HEK293 (cell line): ENCODE results near the gene ZFAND6.

ENCODE experiments used
- CTCF ChIA-PET: fragments of 350-600 bp; formaldehyde crosslinking; extraction: SDS; loops from one replicate; lab custom pipeline; 2021; ENCODE audit warnings: antibody characterized with exemption; lab: Yijun Ruan, JAX
- POLR2A ChIA-PET: fragments of 300-600 bp; formaldehyde crosslinking; extraction: SDS; loops from one replicate; lab custom pipeline; 2020; ENCODE audit warnings: antibody characterized with exemption, inconsistent platforms; lab: Yijun Ruan, JAX
- H3K27ac ChIP-seq: fragments of 200-500 bp; sonication (Bioruptor generic); 2 replicates; pipeline ENCODE4 v1.5.1; 2014; ENCODE audit warnings: low read depth, low read length, control low read depth, inconsistent platforms; ENCODE audit errors: extremely low read depth
- H3K36me3 ChIP-seq, 2 experiments: fragments of 200-500 bp in 1 of 2; sonication (Bioruptor generic) in 1 of 2; 1 replicate in 1 of 2; 2 replicates in 1 of 2; pipeline ENCODE4 v1.5.1; 2014 to 2017; ENCODE audit warnings: inconsistent platforms in 2 of 2, low read length in 2 of 2; ENCODE audit not compliant: control insufficient read depth in 2 of 2, insufficient read depth in 1 of 2
- H3K4me1 ChIP-seq: fragments of 200-500 bp; sonication (Bioruptor generic); 2 replicates; pipeline ENCODE4 v1.5.1; 2014; ENCODE audit warnings: mild to moderate bottlenecking, low read length, inconsistent platforms; ENCODE audit not compliant: control insufficient read depth, insufficient read depth
- H3K4me3 ChIP-seq: 2 replicates; pipeline ENCODE4 v1.5.1; 2011; ENCODE audit warnings: low read depth, mild to moderate bottlenecking, control low read depth, low read length, moderate library complexity
- H3K9me3 ChIP-seq: fragments of 200-500 bp; sonication (Bioruptor generic); 2 replicates; pipeline ENCODE4 v1.5.1; 2014; ENCODE audit warnings: low read depth, low read length, inconsistent platforms; ENCODE audit not compliant: control insufficient read depth, insufficient read depth
- BCL11A ChIP-seq: fragments of 450-650 bp; formaldehyde crosslinking; IDR thresholded peaks from 2 replicates; pipeline ENCODE4 v1.5.1; 2016; ENCODE audit warnings: low read depth, missing biosample characterization, missing genetic modification characterization
- HIC1 ChIP-seq: fragments of 450-650 bp; formaldehyde crosslinking; IDR thresholded peaks from 2 replicates; pipeline ENCODE4 v1.5.1; 2016; ENCODE audit warnings: missing biosample characterization, missing genetic modification characterization
- HOXC10 ChIP-seq: sonication (generic); formaldehyde crosslinking; IDR thresholded peaks from 2 replicates; pipeline ENCODE4 v1.8.1; 2023; ENCODE audit warnings: mild to moderate bottlenecking, missing genetic modification reagents
- MZF1 ChIP-seq: fragments of 450-650 bp; formaldehyde crosslinking; IDR thresholded peaks from 2 replicates; pipeline ENCODE4 v1.5.1; 2017; ENCODE audit warnings: missing biosample characterization, missing genetic modification characterization, borderline replicate concordance
- SCRT2 ChIP-seq: fragments of 450-650 bp; formaldehyde crosslinking; IDR thresholded peaks from 2 replicates; pipeline ENCODE4 v1.5.1; 2016; ENCODE audit warnings: missing biosample characterization, missing genetic modification characterization
- SP2 ChIP-seq: fragments of 450-650 bp; formaldehyde crosslinking; IDR thresholded peaks from 2 replicates; pipeline ENCODE4 v1.5.1; 2016; ENCODE audit warnings: missing biosample characterization, missing genetic modification characterization
- SP3 ChIP-seq: fragments of 450-650 bp; formaldehyde crosslinking; IDR thresholded peaks from 2 replicates; pipeline ENCODE4 v1.5.1; 2016; ENCODE audit warnings: missing biosample characterization, missing genetic modification characterization
- TRIM28 ChIP-seq: IDR thresholded peaks from 2 replicates; pipeline ENCODE4 v1.6.1; 2011; ENCODE audit warnings: low read length, control low read depth, borderline replicate concordance
- ZNF138 ChIP-seq: fragments of 450-650 bp; formaldehyde crosslinking; IDR thresholded peaks from 2 replicates; pipeline ENCODE4 v1.5.1; 2016; ENCODE audit warnings: missing biosample characterization, missing genetic modification characterization, borderline replicate concordance
- ZNF155 ChIP-seq: fragments of 450-650 bp; formaldehyde crosslinking; IDR thresholded peaks from 2 replicates; pipeline ENCODE4 v1.5.1; 2016; ENCODE audit warnings: missing biosample characterization, missing genetic modification characterization
- ZNF19 ChIP-seq: fragments of 450-650 bp; formaldehyde crosslinking; IDR thresholded peaks from 2 replicates; pipeline ENCODE4; 2016; ENCODE audit warnings: missing biosample characterization, missing genetic modification characterization, low read depth
- ZNF248 ChIP-seq: fragments of 450-650 bp; formaldehyde crosslinking; IDR thresholded peaks from 2 replicates; pipeline ENCODE4 v1.5.1; 2017; ENCODE audit warnings: missing biosample characterization, missing genetic modification characterization
- ZNF404 ChIP-seq: fragments of 450-650 bp; formaldehyde crosslinking; IDR thresholded peaks from 2 replicates; pipeline ENCODE4 v1.5.1; 2017; ENCODE audit warnings: missing biosample characterization, missing genetic modification characterization
- ZNF416 ChIP-seq: fragments of 450-650 bp; formaldehyde crosslinking; IDR thresholded peaks from 2 replicates; pipeline ENCODE4 v1.5.1; 2016; ENCODE audit warnings: missing biosample characterization, missing genetic modification characterization
- ZNF571 ChIP-seq: fragments of 450-650 bp; formaldehyde crosslinking; IDR thresholded peaks from 2 replicates; pipeline ENCODE4 v1.5.0; 2017; ENCODE audit warnings: missing biosample characterization, missing genetic modification characterization
- ZNF624 ChIP-seq: fragments of 450-650 bp; formaldehyde crosslinking; IDR thresholded peaks from 2 replicates; pipeline ENCODE4 v1.5.1; 2017; ENCODE audit warnings: missing biosample characterization, missing genetic modification characterization
- ZNF654 ChIP-seq: fragments of 450-650 bp; formaldehyde crosslinking; IDR thresholded peaks from 2 replicates; pipeline ENCODE4 v1.5.1; 2016; ENCODE audit warnings: low read depth, missing biosample characterization, missing genetic modification characterization
- ZNF768 ChIP-seq: fragments of 450-650 bp; formaldehyde crosslinking; IDR thresholded peaks from 2 replicates; pipeline ENCODE4 v1.5.1; 2018; ENCODE audit warnings: missing biosample characterization, mild to moderate bottlenecking, missing genetic modification characterization
- ZNF837 ChIP-seq: fragments of 450-650 bp; formaldehyde crosslinking; IDR thresholded peaks from 2 replicates; pipeline ENCODE4 v1.5.1; 2016; ENCODE audit warnings: missing biosample characterization, missing genetic modification characterization
- ZSCAN16 ChIP-seq: fragments of 450-650 bp; formaldehyde crosslinking; IDR thresholded peaks from 2 replicates; pipeline ENCODE4 v1.5.1; 2016; ENCODE audit warnings: missing biosample characterization, missing genetic modification characterization
- ZSCAN30 ChIP-seq: fragments of 450-650 bp; IDR thresholded peaks from 2 replicates; pipeline ENCODE4 v1.5.1; 2018; ENCODE audit warnings: missing biosample characterization, mild to moderate bottlenecking, missing genetic modification characterization, moderate library complexity
- TF ChIP-seq, protein P1 (sequence below): fragments of 450-650 bp; formaldehyde crosslinking; IDR thresholded peaks from 2 replicates; pipeline ENCODE4 v1.5.1; 2016; ENCODE audit warnings: missing biosample characterization, missing genetic modification characterization
- TF ChIP-seq, protein P2 (sequence below): fragments of 450-650 bp; formaldehyde crosslinking; IDR thresholded peaks from 2 replicates; pipeline ENCODE4 v1.5.1; 2016; ENCODE audit warnings: missing biosample characterization, missing genetic modification characterization
- TF ChIP-seq, protein P3 (sequence below): fragments of 450-650 bp; formaldehyde crosslinking; IDR thresholded peaks from 2 replicates; pipeline ENCODE4 v1.5.1; 2016; ENCODE audit warnings: missing biosample characterization, missing genetic modification characterization

The ZFAND6 gene

GRCh38 chr15:80157215-80157614, 97.7 kb downstream of the ZFAND6 start (continued):
- TF ChIP-seq, protein P1, sequence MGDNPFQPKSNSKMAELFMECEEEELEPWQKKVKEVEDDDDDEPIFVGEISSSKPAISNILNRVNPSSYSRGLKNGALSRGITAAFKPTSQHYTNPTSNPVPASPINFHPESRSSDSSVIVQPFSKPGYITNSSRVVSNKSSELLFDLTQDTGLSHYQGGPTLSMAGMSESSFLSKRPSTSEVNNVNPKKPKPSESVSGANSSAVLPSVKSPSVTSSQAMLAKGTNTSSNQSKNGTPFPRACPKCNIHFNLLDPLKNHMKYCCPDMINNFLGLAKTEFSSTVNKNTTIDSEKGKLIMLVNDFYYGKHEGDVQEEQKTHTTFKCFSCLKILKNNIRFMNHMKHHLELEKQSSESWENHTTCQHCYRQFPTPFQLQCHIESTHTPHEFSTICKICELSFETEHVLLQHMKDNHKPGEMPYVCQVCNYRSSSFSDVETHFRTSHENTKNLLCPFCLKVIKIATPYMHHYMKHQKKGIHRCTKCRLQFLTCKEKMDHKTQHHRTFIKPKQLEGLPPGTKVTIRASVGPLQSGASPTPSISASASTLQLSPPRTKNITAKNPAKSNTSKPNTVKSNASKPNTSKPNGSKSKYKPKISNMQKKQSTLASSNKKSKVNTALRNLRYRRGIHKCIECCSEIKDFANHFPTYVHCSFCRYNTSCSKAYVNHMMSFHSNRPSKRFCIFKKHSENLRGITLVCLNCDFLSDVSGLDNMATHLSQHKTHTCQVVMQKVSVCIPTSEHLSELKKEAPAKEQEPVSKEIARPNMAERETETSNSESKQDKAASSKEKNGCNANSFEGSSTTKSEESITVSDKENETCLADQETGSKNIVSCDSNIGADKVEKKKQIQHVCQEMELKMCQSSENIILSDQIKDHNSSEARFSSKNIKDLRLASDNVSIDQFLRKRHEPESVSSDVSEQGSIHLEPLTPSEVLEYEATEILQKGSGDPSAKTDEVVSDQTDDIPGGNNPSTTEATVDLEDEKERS (tag by site-specific recombination), result no peak
- TF ChIP-seq TRIM28 (no peak), ZNF416 (tag by site-specific recombination) (no peak), ZNF19 (no peak), ZNF155 (tag by site-specific recombination) (no peak), ZNF654 (no peak)

- CTCF ChIA-PET, result interaction anchor here (1.1 kb wide), 1 partner anchor 14 kb away, joined by 3 read pairs; no protein-coding TSS in a partner anchor
- Histone ChIP-seq H3K9me3 (no peaks in the 10 kb centered on the region), H3K4me3 (no peak overlapping the region), H3K36me3 (peaks cover 6 to 50% of the 10 kb centered on the region in 2 experiments; a peak in 2 of 3 replicates), H3K4me1 (no peaks in the 10 kb centered on the region), H3K27ac (no peak overlapping the region)
- POLR2A ChIA-PET, result no interaction called here
- TF ChIP-seq ZNF768 (tag by site-specific recombination) (no peak), ZNF248 (tag by site-specific recombination) (no peak), ZNF138 (tag by site-specific recombination) (no peak), ZSCAN16 (tag by site-specific recombination) (no peak), ZNF571 (tag by site-specific recombination) (no peak), SP3 (tag by site-specific recombination) (no peak), BCL11A (tag by site-specific recombination) (no peak), SP2 (tag by site-specific recombination) (no peak), HIC1 (no peak), ZNF837 (tag by site-specific recombination) (no peak), ZNF624 (tag by site-specific recombination) (no peak), ZNF404 (tag by site-specific recombination) (no peak)
- TF ChIP-seq, all 188 proteins: peak for 0
Measured at GRCh38 chr15:80159301-80159700, 99.8 kb downstream of the ZFAND6 start.

DNA sequence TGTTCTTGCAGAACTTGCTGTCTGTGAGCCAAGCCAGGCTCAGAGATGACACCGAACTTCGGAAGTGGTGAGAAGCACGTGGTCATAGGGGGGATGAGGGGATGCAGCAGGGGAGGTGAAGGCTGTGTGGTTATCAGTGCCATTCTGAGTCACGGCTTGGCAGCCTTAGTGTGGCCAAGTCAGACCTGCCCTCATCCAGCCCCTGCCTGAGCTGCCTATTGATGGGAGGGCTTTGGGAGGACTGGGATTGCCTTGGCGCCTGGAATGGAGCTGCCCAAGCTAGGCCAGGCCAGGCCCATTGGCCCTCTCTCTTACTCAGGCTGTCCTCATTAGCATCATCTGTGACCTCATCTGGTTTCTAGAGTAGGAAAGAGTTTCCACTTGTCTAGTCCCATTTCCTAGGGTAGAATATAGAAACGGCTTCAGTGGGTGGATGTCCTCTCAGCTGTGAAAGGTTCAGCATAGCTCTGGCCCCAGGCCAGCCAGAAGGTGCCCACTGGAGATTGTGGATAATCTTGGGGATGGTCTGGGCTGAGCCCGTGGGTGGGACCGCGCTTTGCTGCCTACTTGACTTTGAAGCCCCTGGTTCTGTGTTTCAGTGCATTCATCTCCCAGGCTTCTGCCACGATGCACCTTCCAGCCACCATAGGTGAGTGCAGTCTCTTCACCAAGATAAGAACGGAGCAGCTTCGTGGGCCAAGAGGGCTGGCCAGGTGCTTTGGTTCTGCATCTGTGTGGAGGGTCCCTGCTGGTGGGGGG, 100.5 kb downstream of the ZFAND6 start:
- no peaks in the 10 kb centered on the region for H3K9me3 ChIP-seq
- no peaks in the 10 kb centered on the region for H3K4me1 ChIP-seq
- no peak overlapping the region for H3K27ac ChIP-seq
- POLR2A ChIA-PET, result no interaction called here
- CTCF ChIA-PET, result no interaction called here
- TF ChIP-seq ZSCAN30 (tag by site-specific recombination) (no peak), MZF1 (tag by site-specific recombination) (no peak), SCRT2 (no peak), HOXC10 (no peak)
- TF ChIP-seq, protein P2, sequence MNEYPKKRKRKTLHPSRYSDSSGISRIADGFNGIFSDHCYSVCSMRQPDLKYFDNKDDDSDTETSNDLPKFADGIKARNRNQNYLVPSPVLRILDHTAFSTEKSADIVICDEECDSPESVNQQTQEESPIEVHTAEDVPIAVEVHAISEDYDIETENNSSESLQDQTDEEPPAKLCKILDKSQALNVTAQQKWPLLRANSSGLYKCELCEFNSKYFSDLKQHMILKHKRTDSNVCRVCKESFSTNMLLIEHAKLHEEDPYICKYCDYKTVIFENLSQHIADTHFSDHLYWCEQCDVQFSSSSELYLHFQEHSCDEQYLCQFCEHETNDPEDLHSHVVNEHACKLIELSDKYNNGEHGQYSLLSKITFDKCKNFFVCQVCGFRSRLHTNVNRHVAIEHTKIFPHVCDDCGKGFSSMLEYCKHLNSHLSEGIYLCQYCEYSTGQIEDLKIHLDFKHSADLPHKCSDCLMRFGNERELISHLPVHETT (tag by site-specific recombination), result no peak
- TF ChIP-seq, protein P3, sequence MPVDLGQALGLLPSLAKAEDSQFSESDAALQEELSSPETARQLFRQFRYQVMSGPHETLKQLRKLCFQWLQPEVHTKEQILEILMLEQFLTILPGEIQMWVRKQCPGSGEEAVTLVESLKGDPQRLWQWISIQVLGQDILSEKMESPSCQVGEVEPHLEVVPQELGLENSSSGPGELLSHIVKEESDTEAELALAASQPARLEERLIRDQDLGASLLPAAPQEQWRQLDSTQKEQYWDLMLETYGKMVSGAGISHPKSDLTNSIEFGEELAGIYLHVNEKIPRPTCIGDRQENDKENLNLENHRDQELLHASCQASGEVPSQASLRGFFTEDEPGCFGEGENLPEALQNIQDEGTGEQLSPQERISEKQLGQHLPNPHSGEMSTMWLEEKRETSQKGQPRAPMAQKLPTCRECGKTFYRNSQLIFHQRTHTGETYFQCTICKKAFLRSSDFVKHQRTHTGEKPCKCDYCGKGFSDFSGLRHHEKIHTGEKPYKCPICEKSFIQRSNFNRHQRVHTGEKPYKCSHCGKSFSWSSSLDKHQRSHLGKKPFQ, result no peak
- H3K4me3 ChIP-seq, result no peak overlapping the region
- peaks cover 6 to 54% of the 10 kb centered on the region in 2 experiments; a peak in 2 of 3 replicates for H3K36me3 ChIP-seq
